Stimulated activated naive CD8-positive, alpha-beta T cell treated with anti-CD3 and anti-CD28 coated beads, Interleukin-15, Interleukin-2, amounts not matched to agents 100 ng/mL and 50 ng/mL, for 24 hours (primary cell): ENCODE measurements around the gene GALM.

Experiments used
- H3K27ac Mint-ChIP-seq: one replicate; pipeline ENCODE4 v1.8.0; 2021; ENCODE audit warnings: mild to moderate bottlenecking, mixed read lengths
- H3K27me3 Mint-ChIP-seq: one replicate; pipeline ENCODE4 v1.8.0; 2021; ENCODE audit warnings: mixed read lengths
- H3K36me3 Mint-ChIP-seq: one replicate; pipeline ENCODE4 v1.8.0; 2021; ENCODE audit warnings: low read depth, mixed read lengths
- H3K4me1 Mint-ChIP-seq: one replicate; pipeline ENCODE4 v1.8.0; 2021; ENCODE audit warnings: low read depth, mixed read lengths
- H3K4me3 Mint-ChIP-seq: one replicate; pipeline ENCODE4 v1.8.0; 2021; ENCODE audit warnings: mild to moderate bottlenecking, mixed read lengths
- H3K9me3 Mint-ChIP-seq: one replicate; pipeline ENCODE4 v1.8.0; 2021; ENCODE audit warnings: mixed read lengths

Gene GALM

DNA sequence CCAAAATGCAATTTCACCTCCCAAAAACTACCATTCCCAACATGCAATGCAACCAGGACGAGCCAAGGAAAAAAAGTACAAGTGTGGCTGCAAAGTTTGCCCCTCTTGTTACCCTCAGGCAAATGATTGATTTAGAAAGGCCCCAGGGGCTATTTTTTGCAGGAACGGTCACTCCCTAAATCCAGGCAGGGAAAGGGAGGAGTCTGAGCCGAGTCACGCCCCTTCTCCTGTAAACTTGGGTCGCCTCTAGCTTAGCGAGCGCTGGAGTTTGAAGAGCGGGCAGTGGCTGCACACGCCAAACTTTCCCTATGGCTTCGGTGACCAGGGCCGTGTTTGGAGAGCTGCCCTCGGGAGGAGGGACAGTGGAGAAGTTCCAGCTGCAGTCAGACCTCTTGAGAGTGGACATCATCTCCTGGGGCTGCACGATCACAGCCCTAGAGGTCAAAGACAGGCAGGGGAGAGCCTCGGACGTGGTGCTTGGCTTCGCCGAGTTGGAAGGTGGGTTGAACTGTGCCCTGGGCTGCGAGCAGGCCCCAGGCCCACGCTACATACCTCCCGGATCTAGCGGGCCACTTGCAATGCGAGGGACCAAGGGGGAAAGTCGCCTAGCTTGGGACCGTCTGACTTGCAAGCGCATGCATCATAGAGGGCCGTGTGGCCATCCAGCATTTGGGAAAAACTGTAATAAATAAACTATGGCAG, at the start of gene GALM:
TSS of gene GALM (plus strand) at position 261 of the 702 bp plus-strand sequence. CDS start at position 309, 48 bp downstream.
- H3K4me3 Mint-ChIP-seq, result peak within 1 kb of the TSS; percentile 86
- peaks cover 70% of the 10 kb centered on the region for H3K4me1 Mint-ChIP-seq
- peaks cover 25% of the 10 kb centered on the region for H3K36me3 Mint-ChIP-seq
- H3K27ac Mint-ChIP-seq, result peak within 1 kb of the TSS; percentile 97
- H3K9me3 Mint-ChIP-seq, result no peaks in the 10 kb centered on the region
- H3K27me3 Mint-ChIP-seq, result no peaks in the 10 kb centered on the region

DNA sequence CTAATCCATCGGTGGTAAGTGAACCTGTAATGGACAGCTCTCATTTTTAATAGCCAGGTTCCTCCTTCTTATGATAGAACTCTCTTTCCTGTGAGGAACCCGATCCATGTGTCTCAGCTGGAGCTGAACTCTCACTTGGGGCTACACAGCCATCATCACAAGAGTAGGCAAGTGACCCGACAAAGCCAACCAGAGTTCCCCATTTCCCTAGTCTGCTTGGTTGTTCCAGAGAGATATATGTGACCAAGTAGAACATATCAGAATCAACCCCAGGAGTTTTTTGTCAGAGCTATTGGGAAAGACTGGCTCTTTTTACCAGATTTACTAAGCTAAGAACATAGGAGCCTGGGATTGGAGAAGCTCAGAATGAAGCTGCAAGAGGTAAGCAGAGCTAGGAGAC, 48.6 kb upstream of the GALM start:
- no peak overlapping the region for H3K4me3 Mint-ChIP-seq
- H3K27me3 Mint-ChIP-seq, result peaks cover 27% of the 10 kb centered on the region
- peaks cover 45% of the 10 kb centered on the region for H3K4me1 Mint-ChIP-seq
- H3K9me3 Mint-ChIP-seq, result no peaks in the 10 kb centered on the region
- H3K36me3 Mint-ChIP-seq, result no peaks in the 10 kb centered on the region
- no peak overlapping the region for H3K27ac Mint-ChIP-seq

- no peaks in the 10 kb centered on the region for H3K36me3 Mint-ChIP-seq
- peaks cover 23% of the 10 kb centered on the region for H3K27me3 Mint-ChIP-seq
- no peak overlapping the region for H3K27ac Mint-ChIP-seq
- H3K4me1 Mint-ChIP-seq, result peaks cover 23% of the 10 kb centered on the region
- H3K4me3 Mint-ChIP-seq, result no peak overlapping the region
- no peaks in the 10 kb centered on the region for H3K9me3 Mint-ChIP-seq
Observed at GRCh38 chr2:38619458-38620164, 46.3 kb upstream of the GALM start.

- Mint-ChIP-seq H3K27me3 (peaks cover 23% of the 10 kb centered on the region), H3K36me3 (no peaks in the 10 kb centered on the region)
Observed at GRCh38 chr2:38620282-38620977, 45.5 kb upstream of the GALM start.

GRCh38 chr2:38621018-38621417, 44.9 kb upstream of the GALM start:
- Mint-ChIP-seq H3K36me3 (no peaks in the 10 kb centered on the region), H3K4me3 (no peak overlapping the region), H3K4me1 (peaks cover 13% of the 10 kb centered on the region)

More at GRCh38 chr2:38620282-38620977, 45.5 kb upstream of the GALM start:
- H3K4me1 Mint-ChIP-seq, result peaks cover 15% of the 10 kb centered on the region
- no peak overlapping the region for H3K4me3 Mint-ChIP-seq
- H3K27ac Mint-ChIP-seq, result no peak overlapping the region
- no peaks in the 10 kb centered on the region for H3K9me3 Mint-ChIP-seq

DNA sequence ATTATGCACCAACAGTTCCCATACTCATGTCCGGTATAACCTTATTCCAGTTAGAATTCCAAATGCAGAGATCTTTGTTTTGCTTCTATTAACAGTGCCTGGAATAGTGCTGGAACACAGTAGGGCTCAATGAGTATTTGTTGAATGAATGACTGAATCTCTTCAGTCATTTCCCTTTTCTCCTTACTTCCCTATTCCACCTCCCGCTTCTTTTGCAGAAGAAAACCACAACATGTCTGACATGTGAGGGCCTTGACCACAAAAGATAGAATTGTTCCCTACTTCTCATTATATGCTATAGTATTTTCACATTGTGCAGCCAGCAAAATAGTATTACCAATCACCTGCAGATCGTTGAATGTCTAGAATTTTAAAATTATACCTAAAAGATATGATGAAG, 43.7 kb upstream of the GALM start:
- Mint-ChIP-seq H3K36me3 (no peaks in the 10 kb centered on the region), H3K27me3 (peaks cover 15% of the 10 kb centered on the region), H3K9me3 (no peaks in the 10 kb centered on the region), H3K4me3 (no peak overlapping the region), H3K27ac (no peak overlapping the region), H3K4me1 (peaks cover 21% of the 10 kb centered on the region)

More at GRCh38 chr2:38621018-38621417, 44.9 kb upstream of the GALM start:
- H3K27ac Mint-ChIP-seq, result no peak overlapping the region
- peaks cover 22% of the 10 kb centered on the region for H3K27me3 Mint-ChIP-seq
- H3K9me3 Mint-ChIP-seq, result no peaks in the 10 kb centered on the region

GRCh38 chr2:38626326-38627035, 39.4 kb upstream of the GALM start:
- peaks cover 15% of the 10 kb centered on the region for H3K4me1 Mint-ChIP-seq
- H3K4me3 Mint-ChIP-seq, result no peak overlapping the region
- no peaks in the 10 kb centered on the region for H3K36me3 Mint-ChIP-seq
- no peak overlapping the region for H3K27ac Mint-ChIP-seq
- H3K27me3 Mint-ChIP-seq, result no peaks in the 10 kb centered on the region
- no peaks in the 10 kb centered on the region for H3K9me3 Mint-ChIP-seq

- Mint-ChIP-seq H3K9me3 (no peaks in the 10 kb centered on the region), H3K27me3 (no peaks in the 10 kb centered on the region), H3K4me3 (no peak overlapping the region), H3K4me1 (peaks cover 15% of the 10 kb centered on the region), H3K27ac (no peak overlapping the region), H3K36me3 (no peaks in the 10 kb centered on the region)
Observed at GRCh38 chr2:38627391-38627790, 38.5 kb upstream of the GALM start.

- H3K4me1 Mint-ChIP-seq, result peaks cover 32% of the 10 kb centered on the region
- H3K27me3 Mint-ChIP-seq, result no peaks in the 10 kb centered on the region
- no peak overlapping the region for H3K4me3 Mint-ChIP-seq
- no peak overlapping the region for H3K27ac Mint-ChIP-seq
- no peaks in the 10 kb centered on the region for H3K9me3 Mint-ChIP-seq
- H3K36me3 Mint-ChIP-seq, result no peaks in the 10 kb centered on the region
Observed at GRCh38 chr2:38629684-38630083, 36.2 kb upstream of the GALM start.

DNA sequence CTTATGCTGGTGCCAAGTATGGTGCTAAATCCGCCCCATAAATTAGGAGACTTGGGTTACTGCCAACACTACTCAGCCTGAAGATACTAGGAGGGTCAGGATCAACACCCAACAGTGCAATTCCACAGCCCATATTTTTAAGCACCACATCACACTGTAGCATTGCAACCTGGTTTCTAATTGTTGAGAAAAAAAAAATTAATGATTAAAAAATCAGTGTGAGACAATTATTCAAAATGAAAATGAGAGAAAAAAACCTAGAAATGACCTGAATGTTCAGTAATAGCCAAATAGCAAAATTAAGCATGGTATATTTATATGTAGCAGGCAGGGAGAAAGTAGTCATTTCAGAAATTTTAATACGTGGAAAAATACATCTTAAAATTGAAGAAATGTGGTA, 33.9 kb upstream of the GALM start:
- H3K4me3 Mint-ChIP-seq, result no peak overlapping the region
- H3K36me3 Mint-ChIP-seq, result no peaks in the 10 kb centered on the region
- peaks cover 40% of the 10 kb centered on the region for H3K4me1 Mint-ChIP-seq
- H3K27me3 Mint-ChIP-seq, result no peaks in the 10 kb centered on the region
- peaks cover 4% of the 10 kb centered on the region for H3K9me3 Mint-ChIP-seq
- H3K27ac Mint-ChIP-seq, result no peak overlapping the region

- no peak overlapping the region for H3K27ac Mint-ChIP-seq
- H3K9me3 Mint-ChIP-seq, result peaks cover 4% of the 10 kb centered on the region
- H3K27me3 Mint-ChIP-seq, result no peaks in the 10 kb centered on the region
- peaks cover 40% of the 10 kb centered on the region for H3K4me1 Mint-ChIP-seq
- H3K4me3 Mint-ChIP-seq, result no peak overlapping the region
- no peaks in the 10 kb centered on the region for H3K36me3 Mint-ChIP-seq
Observed at GRCh38 chr2:38632980-38633379, 32.9 kb upstream of the GALM start.

DNA sequence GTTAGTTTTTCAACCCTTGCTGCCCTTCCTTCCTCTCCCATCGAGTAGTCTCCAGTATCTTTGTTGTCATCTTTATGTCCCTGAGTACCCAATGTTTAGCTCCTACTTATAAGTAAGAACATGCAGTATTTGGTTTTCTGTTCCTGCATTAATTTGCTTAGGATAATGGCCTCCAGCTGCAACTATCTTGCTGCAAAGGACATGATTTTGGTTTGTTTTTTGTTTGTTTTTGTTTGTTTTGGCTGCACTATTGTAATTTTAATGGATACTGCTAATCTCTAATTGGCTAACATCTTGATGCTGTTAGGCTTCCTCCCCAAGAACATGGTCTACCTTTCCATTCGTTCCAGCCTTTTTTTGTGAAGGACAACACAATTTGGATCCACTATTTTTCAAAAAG, 32.0 kb upstream of the GALM start:
- Mint-ChIP-seq H3K9me3 (peaks cover 4% of the 10 kb centered on the region), H3K27me3 (no peaks in the 10 kb centered on the region), H3K4me1 (peaks cover 46% of the 10 kb centered on the region), H3K4me3 (no peak overlapping the region), H3K36me3 (no peaks in the 10 kb centered on the region), H3K27ac (no peak overlapping the region)

- Mint-ChIP-seq H3K9me3 (peaks cover 4% of the 10 kb centered on the region), H3K4me1 (peaks cover 47% of the 10 kb centered on the region), H3K4me3 (peak overlapping the region; percentile 5), H3K27ac (no peak overlapping the region), H3K27me3 (no peaks in the 10 kb centered on the region), H3K36me3 (no peaks in the 10 kb centered on the region)
Observed at GRCh38 chr2:38634684-38635083, 31.2 kb upstream of the GALM start.

DNA sequence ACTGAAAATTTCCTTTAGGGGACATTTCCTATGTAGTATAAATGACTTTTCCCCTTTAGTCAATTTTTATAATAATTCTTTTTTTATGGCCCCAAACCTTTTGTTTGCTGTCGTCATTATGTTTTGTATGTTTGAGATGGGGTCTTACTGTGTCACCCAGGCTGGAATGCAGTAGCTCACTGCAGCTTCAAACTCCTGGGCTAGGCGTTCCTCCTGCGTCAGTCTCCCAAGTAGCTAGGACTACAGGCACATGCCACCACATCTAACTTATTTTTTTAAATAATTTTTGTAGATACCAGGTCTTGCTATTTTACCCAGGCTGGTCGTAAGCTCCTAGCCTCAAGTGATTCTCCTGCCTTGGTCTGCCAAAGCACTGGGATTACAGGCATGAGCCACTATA, 30.8 kb upstream of the GALM start:
- Mint-ChIP-seq H3K4me1 (peaks cover 50% of the 10 kb centered on the region), H3K27ac (no peak overlapping the region), H3K9me3 (peaks cover 4% of the 10 kb centered on the region), H3K27me3 (no peaks in the 10 kb centered on the region), H3K4me3 (no peak overlapping the region), H3K36me3 (no peaks in the 10 kb centered on the region)

- Mint-ChIP-seq H3K4me3 (no peak overlapping the region), H3K27me3 (no peaks in the 10 kb centered on the region), H3K4me1 (peaks cover 50% of the 10 kb centered on the region), H3K27ac (no peak overlapping the region), H3K36me3 (no peaks in the 10 kb centered on the region), H3K9me3 (peaks cover 4% of the 10 kb centered on the region)
Observed at GRCh38 chr2:38636069-38636468, 29.8 kb upstream of the GALM start.
